GM12892 (cell line): Measurements from ENCODE around the gene IL1F10.

Experiments
- DNase-seq: peaks from one replicate; pipeline ENCODE4 v3.0.0; 2011; ENCODE audit not compliant: insufficient read length
- FAIRE-seq: peaks from 2 replicates; lab custom pipeline; 2011; peaks lifted over from hg19 to GRCh38; lab: Jason Lieb, UNC
- POLR2A ChIP-seq: IDR thresholded peaks from 2 replicates; pipeline ENCODE4 v1.6.1; 2011; ENCODE audit warnings: low read depth, low read length, control low read depth
- POLR2AphosphoS5 ChIP-seq: IDR thresholded peaks from 2 replicates; pipeline ENCODE4 v1.6.1; 2011; ENCODE audit warnings: low read depth, low read length, control low read depth
- TAF1 ChIP-seq: IDR thresholded peaks from 2 replicates; pipeline ENCODE4 v1.6.1; 2011; ENCODE audit warnings: low read depth, mild to moderate bottlenecking, control low read depth, low read length, borderline replicate concordance

IL1F10 gene

GRCh38 chr2:113117541-113118262 is 49.9 kb downstream of the IL1F10 start:
- no peak for DNase-seq
- no peak for FAIRE-seq
- TF ChIP-seq TAF1 (no peak), POLR2A (no peak), POLR2AphosphoS5 (no peak)

DNA sequence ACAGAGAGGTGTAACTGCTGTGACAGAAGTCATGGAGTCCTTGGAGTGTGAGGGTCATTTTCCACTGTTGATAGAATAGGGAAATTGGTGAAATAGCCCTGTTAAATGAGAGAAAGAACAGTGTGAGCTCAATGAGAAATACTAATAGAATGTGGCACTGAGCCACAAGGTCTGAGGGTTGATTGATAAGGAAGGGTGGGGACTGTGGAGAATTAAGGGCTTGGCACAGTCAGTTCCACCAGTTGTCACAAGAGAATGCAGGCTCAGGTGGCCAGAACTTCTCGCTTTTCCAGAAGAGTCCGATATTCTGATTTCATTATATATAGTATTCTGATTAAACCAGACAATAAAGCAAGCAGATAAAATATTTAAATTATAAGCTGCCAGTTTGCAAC is 50.5 kb downstream of the IL1F10 start:
- TF ChIP-seq POLR2AphosphoS5 (no peak), TAF1 (no peak), POLR2A (no peak)
- no peak for DNase-seq
- FAIRE-seq, result no peak

GRCh38 chr2:113119111-113119510 is 51.3 kb downstream of the IL1F10 start:
- TF ChIP-seq TAF1 (no peak), POLR2A (no peak)
- FAIRE-seq, result no peak
- no peak for DNase-seq

DNA sequence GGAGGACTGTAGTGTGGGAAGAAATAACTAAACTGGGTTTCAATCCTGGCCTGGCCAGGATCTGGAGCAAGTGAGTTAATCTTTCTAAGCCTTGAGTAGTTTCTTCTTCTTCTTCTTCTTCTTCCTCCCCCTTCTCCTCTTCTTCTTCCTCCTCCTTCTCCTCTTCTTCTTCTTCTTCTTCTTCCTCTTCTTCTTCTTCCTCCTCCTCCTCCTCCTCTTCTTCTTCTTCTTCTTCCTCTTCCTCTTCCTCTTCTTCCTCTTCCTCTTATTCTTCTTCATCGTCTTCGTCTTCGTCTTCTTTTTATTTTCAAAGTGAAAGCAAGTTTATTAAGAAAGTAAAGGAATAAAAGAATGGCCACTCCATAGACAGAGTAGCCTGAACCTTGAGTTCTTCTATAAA is 53.1 kb downstream of the IL1F10 start:
- FAIRE-seq (no peak), DNase-seq (no peak)
- TF ChIP-seq POLR2AphosphoS5 (no peak), TAF1 (no peak)

- DNase-seq (no peak), FAIRE-seq (no peak)
- TF ChIP-seq TAF1, result no peak
Observed at GRCh38 chr2:113122364-113122763, 54.6 kb downstream of the IL1F10 start.

DNA sequence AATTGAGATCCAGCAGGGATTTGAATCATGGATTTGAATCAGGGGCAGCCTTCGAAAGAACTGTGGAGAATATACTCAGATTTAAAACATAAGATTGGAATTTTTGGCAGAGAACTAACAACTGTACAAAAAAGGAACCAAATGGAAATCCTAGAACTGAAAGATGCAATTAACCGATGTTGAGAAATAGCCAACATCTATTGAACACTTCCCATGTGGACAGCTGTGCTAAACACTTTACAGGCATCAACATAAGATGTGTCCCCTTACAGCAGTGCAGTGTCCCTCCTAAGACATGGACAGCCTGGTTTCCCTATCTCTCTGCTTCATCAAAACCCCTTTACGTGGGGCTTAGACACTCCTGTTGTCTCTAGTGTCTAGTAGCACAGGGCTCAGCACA is 56.0 kb downstream of the IL1F10 start:
- TF ChIP-seq TAF1 (no peak), POLR2AphosphoS5 (no peak), POLR2A (no peak)
- no peak for FAIRE-seq
- no peak for DNase-seq

GRCh38 chr2:113124181-113124961 is 56.6 kb downstream of the IL1F10 start:
- FAIRE-seq (peak; percentile 76), DNase-seq (no peak)
- TF ChIP-seq POLR2A (no peak), POLR2AphosphoS5 (no peak), TAF1 (no peak)
